GM12873 (cell line): ENCODE results near the gene REEP6.

Experiments used
- CTCF ChIP-seq: IDR thresholded peaks from 2 replicates; pipeline ENCODE4 v1.5.1; 2012; ENCODE audit warnings: low read depth, mild to moderate bottlenecking, moderate library complexity, low read length, control low read depth; ENCODE audit not compliant: insufficient read depth; ENCODE audit errors: missing control alignments

REEP6 gene

GRCh38 chr19:1511318-1512317, 20.6 kb downstream of the REEP6 start:
- no peak for TF ChIP-seq CTCF

- TF ChIP-seq CTCF = no peak
These were observed 21.9 kb downstream of the REEP6 start, which contains the start of gene ADAMTSL5 for GRCh38 chr19:1512671-1513498. Gene ADAMTSL5, minus strand, starts transcription at chr19:1513019. Its CDS starts 2,076 bp downstream, at chr19:1510943.

- peak; percentile 72 for TF ChIP-seq CTCF
These were observed 22.7 kb downstream of the REEP6 start for GRCh38 chr19:1513499-1514294.

- no peak for TF ChIP-seq CTCF
These were observed 23.3 kb downstream of the REEP6 start for GRCh38 chr19:1514295-1514661.

GRCh38 chr19:1514986-1515721, 24.2 kb downstream of the REEP6 start:
- TF ChIP-seq CTCF = no peak

GRCh38 chr19:1516395-1516753, 25.4 kb downstream of the REEP6 start:
- no peak for TF ChIP-seq CTCF
